ENCODE data around the gene NUTF2.

The NUTF2 gene

DNA sequence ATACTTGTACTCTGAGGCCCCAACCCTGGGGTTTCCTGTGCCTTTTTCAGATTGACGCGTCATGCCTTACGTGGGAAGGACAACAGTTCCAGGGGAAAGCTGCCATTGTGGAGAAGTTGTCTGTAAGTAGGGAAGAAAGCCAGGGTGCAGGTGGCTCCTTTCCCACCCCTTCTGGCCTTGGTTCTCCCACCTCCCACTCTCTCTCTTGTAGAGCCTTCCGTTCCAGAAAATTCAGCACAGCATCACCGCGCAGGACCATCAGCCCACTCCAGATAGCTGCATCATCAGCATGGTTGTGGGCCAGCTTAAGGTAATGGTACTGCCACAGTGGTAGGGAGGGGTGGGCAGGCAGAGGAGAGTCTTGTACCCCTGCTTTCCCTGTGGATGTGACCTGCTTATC, 21.6 kb downstream of the NUTF2 start:
- Histone ChIP-seq H3K36me3 (ENCODE audit: control insufficient read depth, insufficient read depth, low read length) (peaks cover 11% of the 10 kb centered on the region), H4K5ac (ENCODE audit: low read length) (no peak overlapping the region), H3K27me3 (ENCODE audit: insufficient read depth, low read length, poor library complexity) (no peaks in the 10 kb centered on the region), H2BK15ac (replicated peaks; ENCODE audit: low read depth) (no peak overlapping the region), H3K4ac (ENCODE audit: low read depth, low read length) (no peak overlapping the region), H3K4me3 (ENCODE audit: low read length) (no peak overlapping the region), H3K4me1 (ENCODE audit: control insufficient read depth, low read depth, low read length) (no peaks in the 10 kb centered on the region), H2BK5ac (ENCODE audit: low read length) (no peak overlapping the region), H3K18ac (ENCODE audit: low read length) (no peak overlapping the region), H3K27ac (ENCODE audit: low read depth, low read length) (no peak overlapping the region), H2BK120ac (ENCODE audit: low read depth, low read length) (no peak overlapping the region), H3K56ac (ENCODE audit: low read length) (no peak overlapping the region), H3K4me2 (ENCODE audit: low read length) (no peak overlapping the region), H2AK5ac (ENCODE audit: low read length) (no peak overlapping the region), H3K79me2 (ENCODE audit: control insufficient read depth, insufficient read depth, low read length) (peaks cover 13% of the 10 kb centered on the region), H3K23ac (ENCODE audit: low read length) (no peak overlapping the region), H3K9ac (ENCODE audit: low read length) (no peak overlapping the region), H4K8ac (ENCODE audit: low read depth, low read length) (no peak overlapping the region), H3K79me1 (ENCODE audit: low read length) (peaks cover 16% of the 10 kb centered on the region)
- DNase-seq = no peak
- no CpG with 5 or more reads among the region's 6 CpGs for WGBS (ENCODE audit: extremely low coverage, insufficient coverage, low lambda C conversion rate)

DNA sequence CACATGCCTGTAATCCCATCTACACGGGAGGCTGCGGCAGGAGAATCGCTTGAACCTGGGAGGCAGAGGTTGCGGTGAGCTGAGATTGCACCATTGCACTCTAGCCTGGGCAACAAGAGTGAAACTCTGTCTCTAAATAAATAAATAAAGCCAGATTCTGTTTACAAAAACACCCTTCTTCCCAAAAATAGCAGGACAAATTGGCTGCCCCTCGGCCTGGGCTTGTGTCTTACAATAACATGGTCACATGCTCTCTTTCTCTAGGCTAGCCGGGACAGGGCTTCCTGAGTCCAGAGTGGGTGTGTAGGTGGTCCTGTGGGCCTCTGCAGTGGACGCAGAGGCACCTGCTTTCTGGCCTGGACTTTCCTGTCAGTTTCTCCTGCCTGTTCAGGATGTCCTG, 22.9 kb downstream of the NUTF2 start:
- Histone ChIP-seq H3K79me1 (ENCODE audit: low read length) (peaks cover 15% of the 10 kb centered on the region), H2BK5ac (ENCODE audit: low read length) (no peak overlapping the region), H3K36me3 (ENCODE audit: control insufficient read depth, insufficient read depth, low read length) (peaks cover 11% of the 10 kb centered on the region), H3K18ac (ENCODE audit: low read length) (no peak overlapping the region), H2AK5ac (ENCODE audit: low read length) (no peak overlapping the region), H3K27ac (ENCODE audit: low read depth, low read length) (no peak overlapping the region), H3K23ac (ENCODE audit: low read length) (no peak overlapping the region), H3K27me3 (ENCODE audit: insufficient read depth, low read length, poor library complexity) (no peaks in the 10 kb centered on the region), H3K4me2 (ENCODE audit: low read length) (no peak overlapping the region), H2BK120ac (ENCODE audit: low read depth, low read length) (no peak overlapping the region), H3K56ac (ENCODE audit: low read length) (no peak overlapping the region), H3K9ac (ENCODE audit: low read length) (no peak overlapping the region), H3K4ac (ENCODE audit: low read depth, low read length) (no peak overlapping the region), H3K4me1 (ENCODE audit: control insufficient read depth, low read depth, low read length) (peaks cover 4% of the 10 kb centered on the region), H3K4me3 (ENCODE audit: low read length) (no peak overlapping the region), H4K5ac (ENCODE audit: low read length) (no peak overlapping the region), H2BK15ac (replicated peaks; ENCODE audit: low read depth) (no peak overlapping the region), H3K79me2 (ENCODE audit: control insufficient read depth, insufficient read depth, low read length) (peaks cover 15% of the 10 kb centered on the region), H4K8ac (ENCODE audit: low read depth, low read length) (no peak overlapping the region)
- no peak for DNase-seq
- WGBS (ENCODE audit: extremely low coverage, insufficient coverage, low lambda C conversion rate) = no CpG with 5 or more reads among the region's 7 CpGs

DNA sequence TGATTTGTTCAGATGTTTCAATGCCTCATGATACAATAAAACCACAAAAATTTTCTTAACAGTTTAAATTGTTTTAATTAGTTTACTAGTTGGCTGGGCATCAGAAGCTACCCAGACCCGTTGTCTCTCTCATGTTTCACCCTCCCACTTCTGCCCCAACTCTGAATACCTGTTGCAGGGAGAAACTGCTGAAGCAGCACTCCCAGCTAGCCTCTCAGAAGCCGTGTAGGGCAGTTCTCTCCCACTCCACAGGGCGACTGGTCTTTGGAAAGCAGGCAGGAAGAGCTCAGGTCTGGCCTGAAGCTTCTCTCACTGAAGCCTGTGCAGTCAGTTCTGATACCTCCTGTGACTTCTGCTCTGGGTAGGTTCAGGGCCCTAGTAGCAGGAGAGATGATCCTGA, 24.5 kb downstream of the NUTF2 start:
- H3K56ac ChIP-seq (ENCODE audit: low read length) = no peak overlapping the region
- no peak overlapping the region for H2AK5ac ChIP-seq (ENCODE audit: low read length)
- no peak overlapping the region for H2BK15ac ChIP-seq (replicated peaks; ENCODE audit: low read depth)
- no peak overlapping the region for H3K23ac ChIP-seq (ENCODE audit: low read length)
- peaks cover 4% of the 10 kb centered on the region for H3K4me1 ChIP-seq (ENCODE audit: control insufficient read depth, low read depth, low read length)
- no peak overlapping the region for H3K4me3 ChIP-seq (ENCODE audit: low read length)
- H3K27me3 ChIP-seq (ENCODE audit: insufficient read depth, low read length, poor library complexity) = no peaks in the 10 kb centered on the region
- H3K4me2 ChIP-seq (ENCODE audit: low read length) = no peak overlapping the region
- no CpG with 5 or more reads among the region's 3 CpGs for WGBS (ENCODE audit: extremely low coverage, insufficient coverage, low lambda C conversion rate)
- no peak overlapping the region for H3K18ac ChIP-seq (ENCODE audit: low read length)
- no peak overlapping the region for H2BK120ac ChIP-seq (ENCODE audit: low read depth, low read length)
- H4K8ac ChIP-seq (ENCODE audit: low read depth, low read length) = no peak overlapping the region
- H3K36me3 ChIP-seq (ENCODE audit: control insufficient read depth, insufficient read depth, low read length) = peaks cover 12% of the 10 kb centered on the region
- no peak overlapping the region for H2BK5ac ChIP-seq (ENCODE audit: low read length)
- H3K79me2 ChIP-seq (ENCODE audit: control insufficient read depth, insufficient read depth, low read length) = peaks cover 20% of the 10 kb centered on the region
- no peak overlapping the region for H3K4ac ChIP-seq (ENCODE audit: low read depth, low read length)
- peaks cover 16% of the 10 kb centered on the region for H3K79me1 ChIP-seq (ENCODE audit: low read length)
- H4K5ac ChIP-seq (ENCODE audit: low read length) = no peak overlapping the region
- no peak for DNase-seq
- H3K9ac ChIP-seq (ENCODE audit: low read length) = no peak overlapping the region
- no peak overlapping the region for H3K27ac ChIP-seq (ENCODE audit: low read depth, low read length)

DNA sequence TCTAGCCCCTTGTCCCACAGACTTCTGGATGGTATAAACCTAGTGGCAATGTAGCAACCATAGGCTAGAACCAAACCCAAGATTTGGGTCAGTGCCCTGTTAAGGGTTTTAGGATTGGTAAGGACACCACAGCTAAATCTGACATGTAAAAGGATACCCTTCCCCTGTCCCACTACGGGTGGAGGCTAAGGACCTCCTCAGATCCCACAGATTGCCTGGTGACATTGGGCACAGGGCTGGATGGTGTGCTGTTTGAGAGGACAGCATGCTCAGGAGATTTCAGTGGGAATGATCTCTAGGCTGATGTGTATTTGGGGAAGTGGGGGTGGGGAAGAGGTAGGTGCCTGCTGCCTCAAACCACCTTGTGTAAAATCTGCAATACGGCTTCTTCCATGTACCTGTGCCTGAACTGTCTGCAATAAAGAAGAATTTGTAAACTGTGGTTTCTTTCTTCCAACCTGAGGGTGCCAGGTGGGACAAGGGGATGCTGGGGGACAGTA, 25.4 kb downstream of the NUTF2 start:
- no CpG with 5 or more reads among the region's 2 CpGs for WGBS (ENCODE audit: extremely low coverage, insufficient coverage, low lambda C conversion rate)
- H3K27ac ChIP-seq (ENCODE audit: low read depth, low read length) = no peak overlapping the region
- H3K56ac ChIP-seq (ENCODE audit: low read length) = no peak overlapping the region
- H3K4ac ChIP-seq (ENCODE audit: low read depth, low read length) = no peak overlapping the region
- H4K8ac ChIP-seq (ENCODE audit: low read depth, low read length) = no peak overlapping the region
- H3K9ac ChIP-seq (ENCODE audit: low read length) = no peak overlapping the region
- no peak overlapping the region for H3K18ac ChIP-seq (ENCODE audit: low read length)
- H4K5ac ChIP-seq (ENCODE audit: low read length) = no peak overlapping the region
- peaks cover 16% of the 10 kb centered on the region for H3K79me1 ChIP-seq (ENCODE audit: low read length)
- peaks cover 4% of the 10 kb centered on the region for H3K4me1 ChIP-seq (ENCODE audit: control insufficient read depth, low read depth, low read length)
- DNase-seq = no peak
- H3K27me3 ChIP-seq (ENCODE audit: insufficient read depth, low read length, poor library complexity) = no peaks in the 10 kb centered on the region
- H2BK5ac ChIP-seq (ENCODE audit: low read length) = no peak overlapping the region
- H3K79me2 ChIP-seq (ENCODE audit: control insufficient read depth, insufficient read depth, low read length) = peaks cover 20% of the 10 kb centered on the region
- H3K23ac ChIP-seq (ENCODE audit: low read length) = no peak overlapping the region
- H3K4me3 ChIP-seq (ENCODE audit: low read length) = no peak overlapping the region
- peaks cover 15% of the 10 kb centered on the region for H3K36me3 ChIP-seq (ENCODE audit: control insufficient read depth, insufficient read depth, low read length)
- H2BK120ac ChIP-seq (ENCODE audit: low read depth, low read length) = no peak overlapping the region
- no peak overlapping the region for H3K4me2 ChIP-seq (ENCODE audit: low read length)
- no peak overlapping the region for H2BK15ac ChIP-seq (replicated peaks; ENCODE audit: low read depth)
- no peak overlapping the region for H2AK5ac ChIP-seq (ENCODE audit: low read length)

DNA sequence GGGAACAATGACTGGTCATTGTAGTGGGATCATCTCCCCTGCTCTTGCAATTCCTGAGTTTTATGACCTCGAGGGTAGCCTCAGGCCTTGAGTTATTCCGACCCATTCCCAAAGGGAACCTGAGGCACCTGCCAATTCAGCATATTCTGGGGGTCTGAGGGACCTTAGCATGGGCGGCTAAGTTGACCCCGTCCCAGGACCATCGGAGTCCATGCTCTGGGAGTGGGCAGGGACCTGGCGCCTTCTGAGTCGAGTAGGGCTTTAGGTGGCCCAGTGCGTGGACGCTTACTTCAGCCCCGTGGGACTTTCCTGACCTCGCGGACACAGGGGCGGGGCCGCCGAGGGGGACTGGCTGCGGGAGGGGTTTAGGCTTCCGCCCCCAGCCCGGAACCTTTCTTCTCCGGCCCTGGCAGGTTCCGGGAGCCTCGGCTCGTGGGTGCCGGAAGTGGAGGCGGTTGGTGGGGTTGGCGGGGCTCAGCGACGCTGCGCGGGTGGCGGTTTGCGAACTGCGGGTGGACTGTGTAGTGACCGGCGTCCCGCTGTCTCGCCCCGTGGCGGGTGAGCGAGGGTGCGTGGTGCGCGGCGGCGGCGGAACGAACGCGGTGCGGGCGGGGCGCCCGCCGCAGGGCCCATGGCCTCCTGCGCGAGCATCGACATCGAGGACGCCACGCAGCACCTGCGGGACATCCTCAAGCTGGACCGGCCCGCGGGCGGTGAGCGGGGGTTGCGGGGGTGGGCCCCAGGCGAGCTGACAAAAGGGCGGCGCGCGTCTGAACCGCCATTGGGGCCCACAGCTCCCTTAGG, 26.1 kb downstream of the NUTF2 start, which contains the start of gene EDC4:
TSS of gene EDC4 (plus strand) at position 422 of the 804 bp plus-strand sequence. CDS start at position 632, 210 bp downstream.
- Histone ChIP-seq H3K9ac (ENCODE audit: low read length) (peak within 1 kb of the TSS; percentile 90), H2BK5ac (ENCODE audit: low read length) (no peak within 1 kb of the TSS), H2AK5ac (ENCODE audit: low read length) (no peak within 1 kb of the TSS), H3K4ac (ENCODE audit: low read depth, low read length) (no peak within 1 kb of the TSS), H3K36me3 (ENCODE audit: control insufficient read depth, insufficient read depth, low read length) (peaks cover 15% of the 10 kb centered on the region), H3K4me2 (ENCODE audit: low read length) (peak within 1 kb of the TSS; percentile 75), H3K23ac (ENCODE audit: low read length) (no peak within 1 kb of the TSS), H3K4me1 (ENCODE audit: control insufficient read depth, low read depth, low read length) (peaks cover 4% of the 10 kb centered on the region), H3K56ac (ENCODE audit: low read length) (peak within 1 kb of the TSS; percentile 94), H3K27ac (ENCODE audit: low read depth, low read length) (peak within 1 kb of the TSS; percentile 52), H3K79me1 (ENCODE audit: low read length) (peaks cover 16% of the 10 kb centered on the region), H2BK15ac (replicated peaks; ENCODE audit: low read depth) (no peak within 1 kb of the TSS), H4K5ac (ENCODE audit: low read length) (no peak within 1 kb of the TSS), H3K4me3 (ENCODE audit: low read length) (peak within 1 kb of the TSS; percentile 85), H3K27me3 (ENCODE audit: insufficient read depth, low read length, poor library complexity) (no peaks in the 10 kb centered on the region), H4K8ac (ENCODE audit: low read depth, low read length) (no peak within 1 kb of the TSS), H3K79me2 (ENCODE audit: control insufficient read depth, insufficient read depth, low read length) (peaks cover 20% of the 10 kb centered on the region), H3K18ac (ENCODE audit: low read length) (peak within 1 kb of the TSS; percentile 7), H2BK120ac (ENCODE audit: low read depth, low read length) (no peak within 1 kb of the TSS)
- DNase-seq = peak; percentile 77
- no CpG with 5 or more reads among the region's 72 CpGs for WGBS (ENCODE audit: extremely low coverage, insufficient coverage, low lambda C conversion rate)
